ENCODE results near the gene ZBTB47.

ZBTB47 gene

DNA sequence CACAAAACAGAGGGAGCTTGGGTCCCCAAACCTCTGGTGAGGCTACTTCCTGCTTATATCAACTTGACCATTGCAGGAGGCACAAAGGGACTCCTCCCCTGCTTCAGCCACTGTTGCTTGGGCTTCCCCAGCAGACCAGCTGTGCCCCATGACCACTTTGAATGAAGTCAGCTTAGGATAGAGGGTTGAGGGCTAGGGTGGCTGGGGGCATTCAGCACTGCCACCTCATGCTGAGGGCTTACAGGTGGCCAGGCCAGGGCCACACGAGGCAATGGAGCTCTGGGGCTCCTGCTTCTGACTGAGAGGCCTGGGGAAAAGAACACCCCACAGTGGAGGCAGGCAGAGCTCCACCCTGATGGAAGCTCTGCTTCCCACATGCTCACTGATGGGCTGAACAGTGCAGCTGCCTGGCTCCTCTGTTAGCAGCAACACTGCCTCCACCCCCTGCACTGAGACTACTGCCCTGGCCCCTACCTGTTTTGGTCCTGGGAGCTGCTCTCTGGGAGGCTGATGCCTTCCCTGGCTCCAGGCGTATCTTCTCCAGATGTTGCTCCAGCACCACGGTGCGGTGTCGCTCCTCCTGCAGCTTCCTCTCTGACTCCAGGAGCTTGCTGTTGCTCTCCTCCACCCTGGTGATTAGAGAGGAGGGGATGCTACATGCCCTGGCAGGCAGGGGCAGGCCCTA lies 59.3 kb downstream of the ZBTB47 start:
- DNase-seq (ENCODE audit: low read depth in 3 of 3) = no peak

GRCh38 chr3:42713747-42714146 lies 60.2 kb downstream of the ZBTB47 start:
- no peak for DNase-seq (ENCODE audit: low read depth in 3 of 3)

DNA sequence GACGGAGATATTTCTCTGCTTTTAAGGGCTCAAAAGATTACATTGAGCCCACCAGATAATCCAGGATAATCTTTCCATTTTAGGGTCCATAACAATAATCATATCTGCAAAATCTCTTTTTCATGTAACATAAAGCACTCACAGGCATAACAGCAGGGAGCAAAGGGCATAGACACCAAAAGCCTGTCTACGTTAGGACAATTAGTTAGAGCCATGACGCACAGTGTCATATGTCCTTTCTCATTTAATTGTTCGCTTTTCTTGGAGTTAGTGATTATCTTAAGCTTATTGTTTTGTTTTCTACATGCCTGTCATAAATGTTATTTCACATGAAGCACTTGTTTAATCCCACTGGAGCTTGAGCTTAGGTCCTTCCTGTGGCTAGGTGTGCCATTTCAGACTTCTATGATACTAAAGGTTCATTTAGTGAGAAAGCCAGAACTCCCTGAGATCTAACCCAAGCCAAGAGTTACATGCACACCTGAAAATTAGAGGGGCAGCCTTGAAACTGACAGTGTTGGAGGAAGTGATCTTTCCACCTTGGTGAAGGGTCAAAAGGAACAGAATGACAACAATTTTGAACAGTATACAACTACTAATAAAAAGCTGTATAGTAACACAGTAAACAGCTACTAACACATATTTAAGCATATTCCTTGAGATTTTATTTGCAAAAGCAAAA lies 60.8 kb downstream of the ZBTB47 start:
- DNase-seq (ENCODE audit: low read depth in 3 of 3) = no peak
